ENCODE results near the gene LTB4R.
"Not testable (repeated sequence)": the region's sequence is repeated elsewhere in the genome, so short reads cannot be mapped to it uniquely, and the experiment has no call there.

The LTB4R gene

GRCh38 chr14:24338843-24339242 is 27.5 kb downstream of the LTB4R start:
- in situ Hi-C loops (cut with MboI; ENCODE audit: low sequenced_read_pairs) = no loop called here

- in situ Hi-C loops (cut with MboI; ENCODE audit: low sequenced_read_pairs) = no loop called here
These were observed 28.2 kb downstream of the LTB4R start, which contains the start of gene RIPK3 for GRCh38 chr14:24339284-24340151. TSS of gene RIPK3 (minus strand) at chr14:24339991. CDS start at chr14:24339826, 165 bp downstream.

- in situ Hi-C loops (cut with MboI; ENCODE audit: low sequenced_read_pairs) = no loop called here
These were observed 29.3 kb downstream of the LTB4R start for GRCh38 chr14:24340606-24341005.

GRCh38 chr14:24342889-24343288 is 31.6 kb downstream of the LTB4R start:
- in situ Hi-C loops (cut with MboI; ENCODE audit: low sequenced_read_pairs) = no loop called here

GRCh38 chr14:24343795-24344660 is 32.7 kb downstream of the LTB4R start:
- in situ Hi-C loops (cut with MboI; ENCODE audit: low sequenced_read_pairs) = no loop called here

- in situ Hi-C loops (cut with MboI; ENCODE audit: low sequenced_read_pairs) = no loop called here
These were observed 35.8 kb downstream of the LTB4R start for GRCh38 chr14:24347134-24347533.

GRCh38 chr14:24348186-24348585 is 36.9 kb downstream of the LTB4R start:
- in situ Hi-C loops (cut with MboI; ENCODE audit: low sequenced_read_pairs) = no loop called here

GRCh38 chr14:24349742-24350141 is 38.4 kb downstream of the LTB4R start:
- in situ Hi-C loops (cut with MboI; ENCODE audit: low sequenced_read_pairs) = no loop called here

GRCh38 chr14:24351517-24351916 is 40.2 kb downstream of the LTB4R start:
- in situ Hi-C loops (cut with MboI; ENCODE audit: low sequenced_read_pairs) = no loop called here

- in situ Hi-C loops (cut with MboI; ENCODE audit: low sequenced_read_pairs) = no loop called here
These were observed 42.5 kb downstream of the LTB4R start for GRCh38 chr14:24353559-24354481.

- in situ Hi-C loops (cut with MboI; ENCODE audit: low sequenced_read_pairs) = not testable (repeated sequence)
These were observed 43.2 kb downstream of the LTB4R start for GRCh38 chr14:24354482-24354825.

- in situ Hi-C loops (cut with MboI; ENCODE audit: low sequenced_read_pairs) = no loop called here
These were observed 43.7 kb downstream of the LTB4R start for GRCh38 chr14:24355009-24355408.

- in situ Hi-C loops (cut with MboI; ENCODE audit: low sequenced_read_pairs) = no loop called here
These were observed 44.9 kb downstream of the LTB4R start for GRCh38 chr14:24356208-24356607.

- in situ Hi-C loops (cut with MboI; ENCODE audit: low sequenced_read_pairs) = no loop called here
These were observed 49.0 kb downstream of the LTB4R start for GRCh38 chr14:24360281-24360680.

GRCh38 chr14:24361326-24361725 is 50.0 kb downstream of the LTB4R start:
- in situ Hi-C loops (cut with MboI; ENCODE audit: low sequenced_read_pairs) = no loop called here

GRCh38 chr14:24362241-24362960 is 51.1 kb downstream of the LTB4R start:
- in situ Hi-C loops (cut with MboI; ENCODE audit: low sequenced_read_pairs) = no loop called here

- in situ Hi-C loops (cut with MboI; ENCODE audit: low sequenced_read_pairs) = no loop called here
These were observed 52.1 kb downstream of the LTB4R start for GRCh38 chr14:24363401-24363800.

GRCh38 chr14:24364841-24365240 is 53.5 kb downstream of the LTB4R start:
- in situ Hi-C loops (cut with MboI; ENCODE audit: low sequenced_read_pairs) = no loop called here

GRCh38 chr14:24365600-24366412 is 54.5 kb downstream of the LTB4R start:
- in situ Hi-C loops (cut with MboI; ENCODE audit: low sequenced_read_pairs) = no loop called here
